ENCODE measurements around the gene QPRT.

DNA sequence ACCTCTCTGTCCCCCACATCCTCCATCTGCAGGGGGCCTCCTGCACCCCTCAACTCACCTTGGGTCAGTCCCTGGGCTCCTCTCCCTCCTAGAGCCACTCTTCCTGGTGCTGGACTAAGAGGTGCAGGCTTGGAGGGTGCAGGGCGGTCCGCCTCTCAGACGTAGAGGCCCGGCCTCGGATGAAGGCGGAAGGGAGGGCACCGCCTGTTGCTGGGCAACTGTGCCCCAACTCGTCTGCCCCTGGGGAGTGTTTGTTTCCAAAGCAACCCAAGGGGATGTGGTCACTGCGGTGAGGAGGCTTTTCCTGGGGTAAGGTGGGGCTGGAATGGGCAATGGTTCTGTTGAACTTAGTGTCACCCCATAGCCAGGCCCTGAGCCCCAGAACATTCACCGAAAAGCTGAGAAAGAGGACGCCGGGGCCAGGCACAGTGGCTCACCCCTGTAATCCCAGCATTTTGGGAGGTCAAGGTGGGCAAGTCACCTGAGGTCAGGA is 66.9 kb downstream of the QPRT start, which contains the start of gene C16orf54:
- TF ChIP-seq POLR2AphosphoS5 (IDR thresholded peaks at IDR 0.05; ENCODE audit: low read depth, low read length), result no peak; the same call in 1 of the 2 replicates
- TF ChIP-seq, protein P1, sequence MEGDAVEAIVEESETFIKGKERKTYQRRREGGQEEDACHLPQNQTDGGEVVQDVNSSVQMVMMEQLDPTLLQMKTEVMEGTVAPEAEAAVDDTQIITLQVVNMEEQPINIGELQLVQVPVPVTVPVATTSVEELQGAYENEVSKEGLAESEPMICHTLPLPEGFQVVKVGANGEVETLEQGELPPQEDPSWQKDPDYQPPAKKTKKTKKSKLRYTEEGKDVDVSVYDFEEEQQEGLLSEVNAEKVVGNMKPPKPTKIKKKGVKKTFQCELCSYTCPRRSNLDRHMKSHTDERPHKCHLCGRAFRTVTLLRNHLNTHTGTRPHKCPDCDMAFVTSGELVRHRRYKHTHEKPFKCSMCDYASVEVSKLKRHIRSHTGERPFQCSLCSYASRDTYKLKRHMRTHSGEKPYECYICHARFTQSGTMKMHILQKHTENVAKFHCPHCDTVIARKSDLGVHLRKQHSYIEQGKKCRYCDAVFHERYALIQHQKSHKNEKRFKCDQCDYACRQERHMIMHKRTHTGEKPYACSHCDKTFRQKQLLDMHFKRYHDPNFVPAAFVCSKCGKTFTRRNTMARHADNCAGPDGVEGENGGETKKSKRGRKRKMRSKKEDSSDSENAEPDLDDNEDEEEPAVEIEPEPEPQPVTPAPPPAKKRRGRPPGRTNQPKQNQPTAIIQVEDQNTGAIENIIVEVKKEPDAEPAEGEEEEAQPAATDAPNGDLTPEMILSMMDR (IDR thresholded peaks at IDR 0.05; ENCODE audit: control extremely low read depth in 1 of 3, insufficient read depth in 1 of 3, low read depth in 1 of 3, low read length in 3 of 3), result no peak
- TF ChIP-seq KDM5A (IDR thresholded peaks at IDR 0.05; ENCODE audit: low read length), result no peak
- no peak for TF ChIP-seq PHF8 (conservative IDR thresholded peaks at IDR 0.05; ENCODE audit: low read depth, low read length)
- TF ChIP-seq, protein P2, sequence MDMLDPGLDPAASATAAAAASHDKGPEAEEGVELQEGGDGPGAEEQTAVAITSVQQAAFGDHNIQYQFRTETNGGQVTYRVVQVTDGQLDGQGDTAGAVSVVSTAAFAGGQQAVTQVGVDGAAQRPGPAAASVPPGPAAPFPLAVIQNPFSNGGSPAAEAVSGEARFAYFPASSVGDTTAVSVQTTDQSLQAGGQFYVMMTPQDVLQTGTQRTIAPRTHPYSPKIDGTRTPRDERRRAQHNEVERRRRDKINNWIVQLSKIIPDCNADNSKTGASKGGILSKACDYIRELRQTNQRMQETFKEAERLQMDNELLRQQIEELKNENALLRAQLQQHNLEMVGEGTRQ (IDR thresholded peaks at IDR 0.05; ENCODE audit: low read length), result no peak
- TF ChIP-seq RXRA (IDR thresholded peaks at IDR 0.05; ENCODE audit: insufficient read depth, low read depth, low read length), result no peak
- TF ChIP-seq POLR2A (IDR thresholded peaks at IDR 0.05; ENCODE audit: control extremely low read depth in 1 of 2, low read depth in 2 of 2, low read length in 2 of 2), result no peak
